HG03521 (cell line): ENCODE data around the gene ZDHHC4.
A peak's percentile ranks its signal among the peaks of the same experiment; 100 is the strongest.
"Not testable (repeated sequence)": the region's sequence is repeated elsewhere in the genome, so short reads cannot be mapped to it uniquely, and the experiment has no call there.

ENCODE experiments used
- ATAC-seq: cut with Tn5 transposase; IDR thresholded peaks from one replicate; pipeline ENCODE4 v1.9.1; 2021; ENCODE audit warnings: mild to moderate bottlenecking, moderate library complexity; ENCODE audit not compliant: unreplicated experiment

Gene ZDHHC4

GRCh38 chr7:6559896-6560295 lies 17.4 kb upstream of the ZDHHC4 start:
- ATAC-seq = no peak

GRCh38 chr7:6562106-6562505 lies 15.1 kb upstream of the ZDHHC4 start:
- ATAC-seq = no peak

- no peak for ATAC-seq
These were observed 13.1 kb upstream of the ZDHHC4 start for GRCh38 chr7:6563936-6564770.

- ATAC-seq = no peak
These were observed 11.6 kb upstream of the ZDHHC4 start for GRCh38 chr7:6565655-6566054.

- ATAC-seq = no peak
These were observed 9.4 kb upstream of the ZDHHC4 start for GRCh38 chr7:6567886-6568285.

GRCh38 chr7:6571160-6571779 lies 6.0 kb upstream of the ZDHHC4 start:
- ATAC-seq = no peak

- no peak for ATAC-seq
These were observed 1.8 kb upstream of the ZDHHC4 start for GRCh38 chr7:6575281-6576023.

- no peak for ATAC-seq
These were observed 1.0 kb upstream of the ZDHHC4 start for GRCh38 chr7:6576024-6576866.

- not testable (repeated sequence) for ATAC-seq
These were observed 336 bp upstream of the ZDHHC4 start for GRCh38 chr7:6576867-6577368.

- ATAC-seq = no peak
These were observed 1.1 kb downstream of the ZDHHC4 start for GRCh38 chr7:6578114-6579084.

- no peak for ATAC-seq
These were observed 2.2 kb downstream of the ZDHHC4 start for GRCh38 chr7:6579446-6579845.

GRCh38 chr7:6585746-6586432 lies 8.6 kb downstream of the ZDHHC4 start:
- not testable (repeated sequence) for ATAC-seq

GRCh38 chr7:6588566-6588965 lies 11.3 kb downstream of the ZDHHC4 start:
- ATAC-seq = no peak

- ATAC-seq = no peak
These were observed 12.0 kb downstream of the ZDHHC4 start for GRCh38 chr7:6589151-6589828.

GRCh38 chr7:6589829-6590644 lies 12.8 kb downstream of the ZDHHC4 start, which contains the start of gene INTS15:
TSS of gene INTS15 (plus strand) at chr7:6590021. CDS start at chr7:6590284, 263 bp downstream.
- ATAC-seq = peak; percentile 87

- ATAC-seq = no peak
These were observed 13.4 kb downstream of the ZDHHC4 start for GRCh38 chr7:6590645-6591110.

- ATAC-seq = no peak
These were observed 22.8 kb downstream of the ZDHHC4 start for GRCh38 chr7:6600093-6600492.
